Measurements from ENCODE around the gene TMEM123. TPM values are rescaled to one million over a fixed set of nuclear protein-coding genes. Genes with fewer than 3 reads are reported as not detected.

The TMEM123 gene
- total and polyA plus RNA-seq, 2 of the 13 experiments (the other 11 are each of a cell fraction or from before 2014, with no cell fraction given), result 365 to 2,761 TPM

GRCh38 chr11:102458548-102458947, 6.0 kb upstream of the TMEM123 start (continued):
- TF ChIP-seq, protein P1, sequence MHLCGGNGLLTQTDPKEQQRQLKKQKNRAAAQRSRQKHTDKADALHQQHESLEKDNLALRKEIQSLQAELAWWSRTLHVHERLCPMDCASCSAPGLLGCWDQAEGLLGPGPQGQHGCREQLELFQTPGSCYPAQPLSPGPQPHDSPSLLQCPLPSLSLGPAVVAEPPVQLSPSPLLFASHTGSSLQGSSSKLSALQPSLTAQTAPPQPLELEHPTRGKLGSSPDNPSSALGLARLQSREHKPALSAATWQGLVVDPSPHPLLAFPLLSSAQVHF (CRISPR knock-in tag; IDR thresholded peaks at IDR 0.05), result no peak
- TF ChIP-seq ZNF34 (CRISPR knock-in tag; IDR thresholded peaks at IDR 0.05; ENCODE audit: borderline replicate concordance) (no peak), FOXP1 (IDR thresholded peaks at IDR 0.05) (peak; percentile 57; the same call in 1 of the 2 replicates), FOXP1 (CRISPR knock-in tag; IDR thresholded peaks at IDR 0.05) (peak; percentile 84), FOXK1 (CRISPR knock-in tag; IDR thresholded peaks at IDR 0.05; ENCODE audit: borderline replicate concordance, low read depth) (0 out of 2 replicates have a peak, but pooled peaks have one; percentile 29), PPARG (CRISPR knock-in tag; conservative IDR thresholded peaks at IDR 0.05) (no peak), ARID5B (CRISPR knock-in tag; IDR thresholded peaks at IDR 0.05) (peak; percentile 59), KLF12 (CRISPR knock-in tag; IDR thresholded peaks at IDR 0.05; ENCODE audit: borderline replicate concordance) (no peak), FUBP1 (CRISPR knock-in tag; IDR thresholded peaks at IDR 0.05; ENCODE audit: borderline replicate concordance) (no peak), ZNF3 (CRISPR knock-in tag; IDR thresholded peaks at IDR 0.05) (no peak), ZNF775 (CRISPR knock-in tag; IDR thresholded peaks at IDR 0.05; ENCODE audit: borderline replicate concordance) (no peak), LCORL (IDR thresholded peaks at IDR 0.05) (no peak), LCORL (CRISPR knock-in tag; IDR thresholded peaks at IDR 0.05) (no peak), ZFP36 (IDR thresholded peaks at IDR 0.05; ENCODE audit: borderline replicate concordance, low read depth, low read length, partially characterized antibody) (no peak), IRF2 (CRISPR knock-in tag; IDR thresholded peaks at IDR 0.05) (peak; percentile 29; the same call in 1 of the 2 replicates), SRY (CRISPR knock-in tag; IDR thresholded peaks at IDR 0.05) (no peak), NFE2L2 (IDR thresholded peaks at IDR 0.05; ENCODE audit: low read length) (no peak), RARA (CRISPR knock-in tag; IDR thresholded peaks at IDR 0.05) (peak; percentile 55), HMG20A (CRISPR knock-in tag; IDR thresholded peaks at IDR 0.05; ENCODE audit: borderline replicate concordance) (peak; percentile 26; the same call in 1 of the 2 replicates), ELF3 (CRISPR knock-in tag; IDR thresholded peaks at IDR 0.05) (peak; percentile 34; the same call in 1 of the 2 replicates), MEF2D (CRISPR knock-in tag; IDR thresholded peaks at IDR 0.05) (no peak), TBX2 (CRISPR knock-in tag; IDR thresholded peaks at IDR 0.05; ENCODE audit: borderline replicate concordance) (no peak), ZNF143 (CRISPR knock-in tag; IDR thresholded peaks at IDR 0.05) (no peak)
- TF ChIP-seq, protein P2, sequence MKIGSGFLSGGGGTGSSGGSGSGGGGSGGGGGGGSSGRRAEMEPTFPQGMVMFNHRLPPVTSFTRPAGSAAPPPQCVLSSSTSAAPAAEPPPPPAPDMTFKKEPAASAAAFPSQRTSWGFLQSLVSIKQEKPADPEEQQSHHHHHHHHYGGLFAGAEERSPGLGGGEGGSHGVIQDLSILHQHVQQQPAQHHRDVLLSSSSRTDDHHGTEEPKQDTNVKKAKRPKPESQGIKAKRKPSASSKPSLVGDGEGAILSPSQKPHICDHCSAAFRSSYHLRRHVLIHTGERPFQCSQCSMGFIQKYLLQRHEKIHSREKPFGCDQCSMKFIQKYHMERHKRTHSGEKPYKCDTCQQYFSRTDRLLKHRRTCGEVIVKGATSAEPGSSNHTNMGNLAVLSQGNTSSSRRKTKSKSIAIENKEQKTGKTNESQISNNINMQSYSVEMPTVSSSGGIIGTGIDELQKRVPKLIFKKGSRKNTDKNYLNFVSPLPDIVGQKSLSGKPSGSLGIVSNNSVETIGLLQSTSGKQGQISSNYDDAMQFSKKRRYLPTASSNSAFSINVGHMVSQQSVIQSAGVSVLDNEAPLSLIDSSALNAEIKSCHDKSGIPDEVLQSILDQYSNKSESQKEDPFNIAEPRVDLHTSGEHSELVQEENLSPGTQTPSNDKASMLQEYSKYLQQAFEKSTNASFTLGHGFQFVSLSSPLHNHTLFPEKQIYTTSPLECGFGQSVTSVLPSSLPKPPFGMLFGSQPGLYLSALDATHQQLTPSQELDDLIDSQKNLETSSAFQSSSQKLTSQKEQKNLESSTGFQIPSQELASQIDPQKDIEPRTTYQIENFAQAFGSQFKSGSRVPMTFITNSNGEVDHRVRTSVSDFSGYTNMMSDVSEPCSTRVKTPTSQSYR (CRISPR knock-in tag; IDR thresholded peaks at IDR 0.05; ENCODE audit: borderline replicate concordance), result no peak

Measured in HepG2 (cell line).